ENCODE data around the gene TRABD2B.

Gene TRABD2B

GRCh38 chr1:47936916-47937551 lies 60.2 kb downstream of the TRABD2B start:
- no peak for DNase-seq

GRCh38 chr1:47935856-47936255 lies 61.3 kb downstream of the TRABD2B start:
- no peak for DNase-seq

- DNase-seq: no peak
Measured at GRCh38 chr1:47935163-47935562, 62.0 kb downstream of the TRABD2B start.

GRCh38 chr1:47934243-47934805 lies 62.9 kb downstream of the TRABD2B start:
- DNase-seq: peak in 11 of 58 donors; percentile 2 to 16 (median 8)

- no peak for DNase-seq
Measured at GRCh38 chr1:47932743-47933142, 64.4 kb downstream of the TRABD2B start.

GRCh38 chr1:47931395-47931794 lies 65.8 kb downstream of the TRABD2B start:
- DNase-seq: no peak

- DNase-seq: no peak
Measured at GRCh38 chr1:47930210-47930840, 66.9 kb downstream of the TRABD2B start.

GRCh38 chr1:47927165-47927564 lies 70.0 kb downstream of the TRABD2B start:
- DNase-seq: no peak

GRCh38 chr1:47926461-47926999 lies 70.7 kb downstream of the TRABD2B start:
- no peak for DNase-seq

- no peak for DNase-seq
Measured at GRCh38 chr1:47924270-47925048, 72.7 kb downstream of the TRABD2B start.

GRCh38 chr1:47921935-47922415 lies 75.2 kb downstream of the TRABD2B start:
- DNase-seq: no peak

GRCh38 chr1:47919113-47919833 lies 77.9 kb downstream of the TRABD2B start:
- DNase-seq: no peak

- DNase-seq: no peak
Measured at GRCh38 chr1:47918257-47918867, 78.8 kb downstream of the TRABD2B start.

GRCh38 chr1:47917687-47918086 lies 79.5 kb downstream of the TRABD2B start:
- no peak for DNase-seq

GRCh38 chr1:47915677-47916353 lies 81.4 kb downstream of the TRABD2B start:
- no peak for DNase-seq

- no peak for DNase-seq
Measured at GRCh38 chr1:47914952-47915676, 82.1 kb downstream of the TRABD2B start.

GRCh38 chr1:47914218-47914938 lies 82.8 kb downstream of the TRABD2B start:
- DNase-seq: no peak

- no peak for DNase-seq
Measured at GRCh38 chr1:47913225-47913823, 83.9 kb downstream of the TRABD2B start.

Measured in anterior cingulate cortex (tissue), 58 donors.